CD4-positive, alpha-beta T cell (primary cell): ENCODE measurements around the gene ZC3H7A. TPM values are rescaled to one million over a fixed set of nuclear protein-coding genes. Genes with fewer than 3 reads are reported as not detected.
A peak's percentile ranks its signal among the peaks of the same experiment; 100 is the strongest.

Experiments
- ATAC-seq: fragments of 200-7000 bp; cut with Tn5 transposase; one replicate; pipeline ENCODE4 v1.10.0; 2022; ENCODE audit warnings: mild to moderate bottlenecking; ENCODE audit not compliant: poor library complexity
- CTCF ChIA-PET: fragments of 350-600 bp; sonication (Branson Sonifier 250); formaldehyde crosslinking; loops from one replicate; lab custom pipeline; 2021; ENCODE audit warnings: antibody characterized with exemption, inconsistent platforms; lab: Charles Lee
- POLR2A ChIA-PET: fragments of 350-600 bp; sonication (Branson Sonifier 250); formaldehyde crosslinking; loops from one replicate; lab custom pipeline; 2021; ENCODE audit warnings: antibody characterized with exemption, inconsistent platforms; lab: Charles Lee
- DNase-seq, 14 experiments: peaks; one replicate each; pipeline ENCODE4 v3.0.0-alpha.2; 2013 to 2020; ENCODE audit warnings: mixed read lengths in 2 of 14
- H3K27ac ChIP-seq, 2 donors: one replicate each; pipeline versions ENCODE4 v1.5.1 to v1.7.0; 2013; ENCODE audit warnings: low read length in 2 of 2, low read depth in 1 of 2, mild to moderate bottlenecking in 1 of 2
- H3K27me3 ChIP-seq, 2 experiments: 1 replicate in 1 of 2; 2 replicates in 1 of 2; pipeline versions ENCODE4 v1.6.1 to v1.7.0; 2013; ENCODE audit warnings: low read length in 2 of 2, control low read depth in 1 of 2, mild to moderate bottlenecking in 1 of 2, moderate library complexity in 1 of 2; ENCODE audit not compliant: insufficient read depth in 2 of 2, control insufficient read depth in 1 of 2
- H3K36me3 ChIP-seq: one replicate; pipeline ENCODE4 v1.6.1; 2013; ENCODE audit warnings: low read length, control low read depth; ENCODE audit not compliant: insufficient read depth
- H3K4me1 ChIP-seq: one replicate; pipeline ENCODE4 v1.6.1; 2013; ENCODE audit warnings: low read length, control low read depth; ENCODE audit not compliant: insufficient read depth
- H3K4me3 ChIP-seq: one replicate; pipeline ENCODE4 v1.5.1; 2013; ENCODE audit warnings: mild to moderate bottlenecking, low read length, moderate library complexity
- H3K9me3 ChIP-seq, 2 experiments: 1 replicate in 1 of 2; 2 replicates in 1 of 2; pipeline versions ENCODE4 v1.6.1 to v1.7.0; 2013; ENCODE audit warnings: low read length in 2 of 2, mild to moderate bottlenecking in 2 of 2, control low read depth in 1 of 2, moderate library complexity in 1 of 2; ENCODE audit not compliant: control insufficient read depth in 1 of 2, insufficient read depth in 1 of 2
- H3K27ac Mint-ChIP-seq: one replicate; pipeline ENCODE4 v1.8.0; 2020; ENCODE audit warnings: mixed read lengths
- H3K27me3 Mint-ChIP-seq: one replicate; pipeline ENCODE4 v1.8.0; 2021; ENCODE audit warnings: mixed read lengths
- H3K36me3 Mint-ChIP-seq: one replicate; pipeline ENCODE4 v1.8.0; 2021; ENCODE audit warnings: low read depth, mixed read lengths
- H3K4me1 Mint-ChIP-seq: one replicate; pipeline ENCODE4 v1.8.0; 2021; ENCODE audit warnings: low read depth, mixed read lengths
- H3K4me3 Mint-ChIP-seq: one replicate; pipeline ENCODE4 v1.8.0; 2020; ENCODE audit warnings: mild to moderate bottlenecking, mixed read lengths
- H3K9me3 Mint-ChIP-seq: one replicate; pipeline ENCODE4 v1.8.0; 2020; ENCODE audit warnings: mixed read lengths
- intact Hi-C, 2 experiments: fragments of 100-400 bp; cut with DNase I in 1 of 2; cut with micrococcal nuclease in 1 of 2; formaldehyde crosslinking; loops; one replicate each; pipeline versions ENCODE4 v1.15.1 to v1.9.0; 2023 to 2025; cut with DNase I, micrococcal nuclease
- total RNA-seq, 174 experiments: library from RNA in 2 of 174; stranded (reverse) in 2 of 174; gene quantifications; one replicate each; pipeline ENCODE4 v1.2.3 and lab custom pipeline; 2021 to 2026
- TF ChIP-seq, protein P1 (sequence below): fragments of 200-600 bp; IDR thresholded peaks from one replicate; pipeline ENCODE4 v1.8.0; 2022; ENCODE audit warnings: antibody characterized with exemption, mild to moderate bottlenecking

ZC3H7A gene
- total RNA-seq, 2 experiments from 2014 or later: 131 to 143 TPM

DNA sequence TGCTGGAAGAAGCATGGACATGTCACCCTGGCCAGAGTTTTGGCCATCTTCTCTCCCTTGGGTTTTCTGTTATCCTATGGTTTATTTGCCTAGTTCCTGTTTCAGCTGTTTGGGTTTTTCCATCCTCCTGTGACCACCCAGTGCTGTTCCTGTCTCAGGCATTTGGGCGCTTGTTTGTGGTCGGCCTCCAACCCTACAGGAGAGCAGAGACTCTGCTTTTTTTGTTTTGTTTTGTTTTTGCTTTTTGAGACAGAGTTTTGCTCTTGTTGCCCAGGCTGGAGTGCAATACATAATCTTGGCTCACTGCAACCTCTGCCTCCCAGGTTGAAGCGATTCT is 3.3 kb upstream of the ZC3H7A start:
- CTCF ChIA-PET: no interaction called here
- Mint-ChIP-seq H3K27me3 (no peaks in the 10 kb centered on the region), H3K4me3 (no peak overlapping the region), H3K27ac (peak overlapping the region; percentile 100), H3K4me1 (peaks cover 51% of the 10 kb centered on the region), H3K36me3 (peaks cover 24% of the 10 kb centered on the region), H3K9me3 (no peaks in the 10 kb centered on the region)
- peak overlapping the region in 1 of 2 donors; percentile 22 for H3K27ac ChIP-seq
- H3K27me3 ChIP-seq: no peaks in the 10 kb centered on the region
- no peaks in the 10 kb centered on the region for H3K36me3 ChIP-seq
- DNase-seq: peak in 2 of 14 experiments; percentile 49 to 53
- peaks cover 42% of the 10 kb centered on the region for H3K4me1 ChIP-seq
- H3K4me3 ChIP-seq: no peak overlapping the region
- TF ChIP-seq, protein P1, sequence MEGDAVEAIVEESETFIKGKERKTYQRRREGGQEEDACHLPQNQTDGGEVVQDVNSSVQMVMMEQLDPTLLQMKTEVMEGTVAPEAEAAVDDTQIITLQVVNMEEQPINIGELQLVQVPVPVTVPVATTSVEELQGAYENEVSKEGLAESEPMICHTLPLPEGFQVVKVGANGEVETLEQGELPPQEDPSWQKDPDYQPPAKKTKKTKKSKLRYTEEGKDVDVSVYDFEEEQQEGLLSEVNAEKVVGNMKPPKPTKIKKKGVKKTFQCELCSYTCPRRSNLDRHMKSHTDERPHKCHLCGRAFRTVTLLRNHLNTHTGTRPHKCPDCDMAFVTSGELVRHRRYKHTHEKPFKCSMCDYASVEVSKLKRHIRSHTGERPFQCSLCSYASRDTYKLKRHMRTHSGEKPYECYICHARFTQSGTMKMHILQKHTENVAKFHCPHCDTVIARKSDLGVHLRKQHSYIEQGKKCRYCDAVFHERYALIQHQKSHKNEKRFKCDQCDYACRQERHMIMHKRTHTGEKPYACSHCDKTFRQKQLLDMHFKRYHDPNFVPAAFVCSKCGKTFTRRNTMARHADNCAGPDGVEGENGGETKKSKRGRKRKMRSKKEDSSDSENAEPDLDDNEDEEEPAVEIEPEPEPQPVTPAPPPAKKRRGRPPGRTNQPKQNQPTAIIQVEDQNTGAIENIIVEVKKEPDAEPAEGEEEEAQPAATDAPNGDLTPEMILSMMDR: no peak
- intact Hi-C loops: no loop called here
- ATAC-seq: no peak
- no peaks in the 10 kb centered on the region for H3K9me3 ChIP-seq
- POLR2A ChIA-PET: interaction anchor here (6.2 kb wide), 1 partner anchor 58 kb away, joined by 168 read pairs; the partner anchor contains the start of gene TXNDC11

DNA sequence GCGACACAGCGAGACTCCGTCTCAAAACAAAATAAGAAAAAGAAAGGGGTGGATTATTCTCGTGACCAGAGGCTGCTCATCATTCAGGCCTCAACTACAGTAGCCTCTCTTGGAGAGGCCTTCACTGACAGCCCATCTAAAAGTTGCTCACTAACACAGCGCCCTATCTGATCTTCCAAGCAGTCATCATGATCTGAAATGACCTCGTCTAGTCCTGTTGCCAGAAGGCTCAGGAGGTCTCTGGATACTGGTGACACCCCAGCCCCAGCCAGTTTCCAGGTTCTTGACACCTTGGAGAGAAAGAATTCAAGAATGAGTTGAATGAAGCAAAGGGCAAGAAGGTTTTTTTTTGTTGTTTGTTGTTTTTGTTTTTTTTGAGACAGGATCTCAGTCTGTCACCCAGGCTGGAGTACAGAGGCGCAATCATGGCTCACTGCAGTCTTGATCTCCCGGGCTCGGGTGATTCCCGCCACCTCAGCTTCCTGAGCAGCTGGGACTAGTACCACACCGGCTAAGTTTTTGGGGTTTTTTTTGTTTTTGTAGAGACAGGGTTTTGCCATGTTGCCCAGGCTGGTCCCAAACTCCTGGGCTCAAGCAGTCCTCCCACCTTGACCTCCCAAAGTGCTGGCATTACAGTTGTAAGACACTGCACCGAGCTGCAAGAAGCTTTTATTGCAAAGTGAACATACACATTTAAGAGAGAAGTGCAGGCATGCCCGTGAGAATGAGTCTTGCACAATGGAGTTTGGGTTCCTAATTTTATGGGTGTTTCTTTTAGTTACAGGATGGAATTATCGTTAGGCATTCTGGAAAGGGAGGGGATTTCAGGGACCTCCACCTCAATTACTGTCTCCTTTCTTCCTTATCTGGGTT is 2.7 kb upstream of the ZC3H7A start:
- TF ChIP-seq, protein P1: no peak
- intact Hi-C loops: loop anchor here (1.0 to 5.0 kb wide), 4 partner anchors 32 to 857 kb away; partner anchors contain the start of genes CLEC16A (in 1 of the 2), DEXI (in 1 of the 2), GSPT1 (in 1 of the 2) and SNN (in 1 of the 2)
- Histone ChIP-seq H3K36me3 (no peaks in the 10 kb centered on the region), H3K27ac (peak overlapping the region; percentile 21 to 22), H3K9me3 (no peaks in the 10 kb centered on the region), H3K27me3 (no peaks in the 10 kb centered on the region), H3K4me1 (peaks cover 48% of the 10 kb centered on the region), H3K4me3 (no peak overlapping the region)
- peaks cover 30% of the 10 kb centered on the region for H3K36me3 Mint-ChIP-seq
- H3K27me3 Mint-ChIP-seq: no peaks in the 10 kb centered on the region
- H3K4me1 Mint-ChIP-seq: peaks cover 57% of the 10 kb centered on the region
- peak overlapping the region; percentile 97 for H3K4me3 Mint-ChIP-seq
- POLR2A ChIA-PET: interaction anchor here (0.6 to 6.2 kb wide), 2 partner anchors 58 to 422 kb away, joined by 3 to 168 read pairs; partner anchors contain the start of gene TXNDC11
- no peaks in the 10 kb centered on the region for H3K9me3 Mint-ChIP-seq
- ATAC-seq (no peak), DNase-seq (peak in 7 of 14 experiments; percentile 12 to 82 (median 36))
- H3K27ac Mint-ChIP-seq: peak overlapping the region; percentile 100
- CTCF ChIA-PET: interaction anchor here (0.8 kb wide), 1 partner anchor 16 kb away, joined by 3 read pairs; no protein-coding TSS in a partner anchor

DNA sequence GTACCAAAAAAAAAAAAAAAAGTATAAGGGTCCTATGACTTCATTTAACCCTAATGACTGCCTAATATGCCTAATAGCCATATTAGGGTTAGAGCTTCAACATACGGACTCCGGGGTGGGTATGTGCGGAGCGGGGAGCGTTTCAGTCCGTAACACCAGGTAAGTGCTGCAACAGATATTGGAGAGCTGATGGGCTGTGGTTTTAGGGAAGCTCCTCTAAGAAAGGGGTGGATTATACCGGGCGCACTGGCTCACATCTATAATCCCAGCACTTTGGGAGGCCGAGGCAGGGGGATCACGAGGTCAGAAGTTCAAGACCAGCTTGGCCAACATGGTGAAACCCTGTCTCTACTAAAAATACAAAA is 1.9 kb upstream of the ZC3H7A start:
- peak overlapping the region; percentile 97 for H3K4me3 Mint-ChIP-seq
- TF ChIP-seq, protein P1: no peak

More for the DNA sequence above, 1.9 kb upstream of the ZC3H7A start:
- Mint-ChIP-seq H3K27ac (peak overlapping the region; percentile 100), H3K27me3 (no peaks in the 10 kb centered on the region), H3K4me1 (peaks cover 64% of the 10 kb centered on the region), H3K9me3 (no peaks in the 10 kb centered on the region), H3K36me3 (peaks cover 37% of the 10 kb centered on the region)
- Histone ChIP-seq H3K4me3 (no peak overlapping the region), H3K27ac (peak overlapping the region; percentile 93 to 94), H3K4me1 (peaks cover 52% of the 10 kb centered on the region), H3K9me3 (no peaks in the 10 kb centered on the region), H3K36me3 (no peaks in the 10 kb centered on the region), H3K27me3 (no peaks in the 10 kb centered on the region)
- ChIA-PET POLR2A (interaction anchor here (2.3 to 6.2 kb wide), 3 partner anchors 51 to 117 kb away, joined by 13 to 168 read pairs (median 32); partner anchors contain the start of genes GSPT1, RSL1D1 and TXNDC11), CTCF (interaction anchor here (3.8 kb wide), 1 partner anchor 17 kb away, joined by 37 read pairs; no protein-coding TSS in a partner anchor)
- intact Hi-C loops: loop anchor here (1.0 to 5.0 kb wide), 4 partner anchors 32 to 857 kb away; partner anchors contain the start of genes CLEC16A (in 1 of the 2), DEXI (in 1 of the 2), GSPT1 (in 1 of the 2) and SNN (in 1 of the 2)
- no peak for ATAC-seq
- no peak for DNase-seq
